Stimulated activated naive CD8-positive, alpha-beta T cell treated with anti-CD3 and anti-CD28 coated beads, Interleukin-15, Interleukin-2, amounts not matched to agents 100 U/mL and 50 U/mL, for 24 hours (primary cell): Measurements from ENCODE around the gene ERICH2.

Experiments
- ATAC-seq: fragments of 150-1000 bp; cut with Tn5 transposase; one replicate; pipeline ENCODE4 v1.10.0; 2021
- DNase-seq: peaks from one replicate; pipeline ENCODE4 v3.0.0; 2021

ERICH2 gene

DNA sequence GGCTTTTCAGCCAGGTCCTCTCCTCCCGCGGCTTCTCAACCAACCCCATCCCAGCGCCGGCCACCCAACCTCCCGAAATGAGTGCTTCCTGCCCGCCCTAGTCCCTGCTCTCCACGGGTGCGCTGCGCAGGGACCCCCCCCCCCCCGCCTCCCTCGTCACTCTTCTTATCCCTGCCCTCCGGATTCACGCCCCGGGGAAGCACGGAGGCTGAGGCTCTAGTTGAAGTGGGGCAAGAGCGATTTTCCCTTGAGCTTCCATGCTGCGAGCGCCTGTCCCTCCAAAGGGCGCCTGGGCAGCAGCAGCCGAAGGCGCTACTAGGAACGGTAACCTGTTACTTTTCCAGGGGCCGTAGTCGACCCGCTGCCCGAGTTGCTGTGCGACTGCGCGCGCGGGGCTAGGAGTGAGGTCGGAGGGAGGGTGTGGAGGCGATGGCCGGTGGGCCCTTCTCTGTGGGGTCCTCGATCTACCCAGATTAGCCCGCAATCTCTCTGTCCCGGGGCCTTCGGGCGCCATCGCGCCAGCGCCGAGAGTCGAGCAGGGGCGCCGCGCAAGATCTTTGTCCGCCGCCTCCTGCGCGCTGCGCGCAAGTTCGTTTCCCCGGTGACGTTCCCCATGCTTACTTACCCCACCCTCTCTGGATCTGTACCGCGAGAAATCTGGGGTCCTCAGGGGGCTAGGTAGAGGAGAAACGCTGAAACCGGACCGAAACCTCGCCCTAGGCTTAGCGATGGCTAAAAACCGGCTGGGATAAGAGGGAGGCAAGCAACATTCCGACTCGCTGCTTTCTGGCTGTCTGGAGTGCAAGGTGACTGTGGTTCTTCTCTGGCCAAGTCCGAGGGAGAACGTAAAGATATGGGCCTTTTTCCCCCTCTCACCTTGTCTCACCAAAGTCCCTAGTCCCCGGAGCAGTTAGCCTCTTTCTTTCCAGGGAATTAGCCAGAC lies 47.2 kb downstream of the ERICH2 start:
- DNase-seq (peak; percentile 41), ATAC-seq (no peak)

DNA sequence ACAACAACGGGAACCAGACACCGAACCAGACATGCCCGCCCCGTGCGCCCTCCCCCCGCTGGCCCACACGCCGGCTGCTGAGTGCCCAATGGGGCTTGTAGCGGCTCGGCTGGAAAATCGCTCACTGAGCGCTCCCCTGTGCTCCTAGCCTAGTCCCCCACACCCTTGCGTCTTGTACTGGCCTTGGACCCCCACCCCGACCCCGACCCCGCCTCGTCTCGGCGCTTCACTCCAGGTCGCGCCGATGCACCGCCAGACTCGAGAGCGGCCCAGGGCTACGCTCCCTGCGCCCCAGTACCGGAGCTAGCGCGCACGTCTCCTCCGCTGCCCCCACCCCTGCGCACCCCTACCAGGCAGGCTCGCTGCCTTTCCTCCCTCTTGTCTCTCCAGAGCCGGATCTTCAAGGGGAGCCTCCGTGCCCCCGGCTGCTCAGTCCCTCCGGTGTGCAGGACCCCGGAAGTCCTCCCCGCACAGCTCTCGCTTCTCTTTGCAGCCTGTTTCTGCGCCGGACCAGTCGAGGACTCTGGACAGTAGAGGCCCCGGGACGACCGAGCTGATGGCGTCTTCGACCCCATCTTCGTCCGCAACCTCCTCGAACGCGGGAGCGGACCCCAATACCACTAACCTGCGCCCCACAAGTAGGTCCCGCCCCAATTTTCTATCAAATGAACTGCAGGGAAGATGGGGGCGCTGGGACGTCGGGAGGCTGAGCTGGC lies 48.0 kb downstream of the ERICH2 start:
- DNase-seq (peak; percentile 21), ATAC-seq (no peak)

DNA sequence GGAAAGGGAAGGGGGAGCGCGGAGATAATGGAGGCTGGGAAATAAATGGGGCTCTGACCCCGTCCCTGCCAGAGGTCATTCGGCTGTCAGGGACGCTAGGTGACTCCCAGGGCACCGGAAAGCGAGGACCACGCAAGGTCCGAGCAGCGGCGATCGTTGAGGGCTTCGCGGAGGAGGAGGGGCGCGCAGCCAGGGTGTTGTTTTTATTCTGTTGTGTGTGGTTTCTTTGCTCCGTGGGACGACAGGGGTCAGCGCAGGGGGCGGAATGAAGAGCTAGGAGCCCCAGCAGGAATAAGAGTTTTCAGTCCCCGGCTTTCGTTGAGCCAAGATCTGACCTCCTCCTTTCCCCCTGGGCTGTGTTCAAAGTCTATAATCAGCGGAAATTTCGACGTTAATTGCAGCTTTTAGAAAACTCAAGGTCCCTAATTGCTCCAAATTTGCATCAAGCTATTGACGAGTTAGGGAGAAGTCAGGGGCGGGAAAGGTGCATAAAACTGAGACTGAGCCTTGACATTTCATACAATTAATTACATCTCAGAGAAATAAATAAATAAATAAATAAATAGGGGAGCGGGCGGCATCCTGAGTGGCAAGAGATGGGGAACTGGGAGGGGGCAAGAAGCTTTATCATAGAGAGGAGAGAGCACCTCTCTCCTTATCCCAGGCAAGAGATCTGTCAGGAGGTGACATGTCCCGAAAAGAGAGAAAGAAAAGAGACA lies 48.7 kb downstream of the ERICH2 start:
- DNase-seq: no peak
- ATAC-seq: no peak

DNA sequence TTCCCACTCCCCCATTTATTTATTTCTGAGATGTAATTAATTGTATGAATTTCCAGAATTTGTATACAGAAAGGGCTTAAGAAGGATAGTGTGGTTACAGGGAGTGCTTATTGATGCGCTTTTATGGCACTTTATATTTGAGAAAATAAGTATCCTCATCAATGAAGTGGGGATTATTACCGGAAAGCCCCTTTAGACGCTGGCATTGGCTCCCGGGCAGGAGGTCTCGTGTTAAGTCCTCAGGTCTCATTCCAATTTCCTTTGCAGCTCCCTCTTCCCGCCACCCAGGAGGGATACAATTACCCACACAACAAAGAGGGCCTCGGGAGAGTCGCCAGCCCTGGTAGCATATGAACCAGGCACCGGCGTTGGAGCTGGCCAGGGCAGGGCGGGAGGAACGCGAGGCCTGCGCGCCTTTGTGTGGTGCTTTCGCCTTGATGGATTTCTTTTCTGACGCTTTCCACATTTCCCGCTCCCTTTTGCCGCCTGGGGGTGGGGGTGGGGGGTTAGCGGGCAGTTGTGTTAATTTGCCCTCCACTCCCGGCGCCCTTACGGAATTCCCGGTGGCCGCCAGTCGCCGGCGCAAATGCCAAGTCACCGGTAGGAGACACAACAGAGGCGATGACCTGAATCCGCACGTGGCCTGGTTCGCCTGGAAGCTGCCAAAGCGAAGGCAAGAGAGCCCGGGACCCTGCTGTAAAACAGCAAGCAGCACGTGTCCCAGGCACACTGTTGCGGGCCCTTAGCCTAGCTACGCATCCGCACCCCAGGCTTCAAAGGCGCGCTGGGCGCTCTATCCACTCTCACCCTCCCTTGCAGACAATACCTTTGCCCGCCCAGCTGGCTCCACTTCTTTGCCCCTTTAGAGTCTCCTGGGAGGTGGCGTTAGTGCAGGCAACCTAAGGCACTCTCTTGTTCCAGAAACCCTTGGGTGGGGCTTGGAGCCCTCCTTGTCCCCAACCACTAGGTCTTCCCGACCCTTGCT lies 49.8 kb downstream of the ERICH2 start:
- DNase-seq: peak; percentile 13

DNA sequence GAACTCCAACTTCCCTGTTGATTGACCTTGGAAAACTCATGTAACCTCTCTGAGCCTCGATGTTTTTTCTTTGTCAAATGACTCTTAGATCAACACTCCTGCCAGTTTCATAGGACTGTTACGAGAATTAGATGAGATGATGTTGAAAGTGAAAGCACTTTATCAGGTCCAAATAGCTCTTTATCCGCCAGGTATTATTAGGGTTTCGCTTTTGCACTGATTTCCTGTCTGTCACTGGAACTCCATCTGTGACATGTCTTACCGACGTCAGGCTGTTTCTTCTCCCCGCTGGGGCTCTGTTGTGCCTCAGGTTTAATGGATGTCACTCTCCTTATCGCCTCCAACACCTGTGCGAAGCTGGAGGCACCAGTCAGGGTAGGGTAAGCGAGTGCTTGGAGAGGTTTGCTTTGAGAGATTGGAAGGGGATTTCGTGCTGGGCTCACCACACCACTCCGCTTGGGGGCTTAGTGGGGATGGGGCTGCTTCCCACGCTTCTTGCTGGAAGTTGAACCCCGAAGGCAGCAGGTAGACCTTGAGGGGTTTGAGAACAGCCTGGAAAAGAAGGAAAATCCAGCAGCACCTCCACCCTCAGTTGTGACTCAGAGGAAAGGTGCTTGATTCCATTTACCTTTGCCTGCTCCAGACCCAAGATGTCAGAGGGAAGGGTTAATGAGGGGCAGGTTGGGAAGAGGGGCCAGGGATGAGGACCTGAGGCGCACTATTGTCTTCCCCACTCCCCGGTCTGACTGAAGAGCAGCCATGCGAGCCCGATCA lies 50.8 kb downstream of the ERICH2 start:
- ATAC-seq (no peak), DNase-seq (no peak)

More for the DNA sequence above, 49.8 kb downstream of the ERICH2 start:
- ATAC-seq: no peak

DNA sequence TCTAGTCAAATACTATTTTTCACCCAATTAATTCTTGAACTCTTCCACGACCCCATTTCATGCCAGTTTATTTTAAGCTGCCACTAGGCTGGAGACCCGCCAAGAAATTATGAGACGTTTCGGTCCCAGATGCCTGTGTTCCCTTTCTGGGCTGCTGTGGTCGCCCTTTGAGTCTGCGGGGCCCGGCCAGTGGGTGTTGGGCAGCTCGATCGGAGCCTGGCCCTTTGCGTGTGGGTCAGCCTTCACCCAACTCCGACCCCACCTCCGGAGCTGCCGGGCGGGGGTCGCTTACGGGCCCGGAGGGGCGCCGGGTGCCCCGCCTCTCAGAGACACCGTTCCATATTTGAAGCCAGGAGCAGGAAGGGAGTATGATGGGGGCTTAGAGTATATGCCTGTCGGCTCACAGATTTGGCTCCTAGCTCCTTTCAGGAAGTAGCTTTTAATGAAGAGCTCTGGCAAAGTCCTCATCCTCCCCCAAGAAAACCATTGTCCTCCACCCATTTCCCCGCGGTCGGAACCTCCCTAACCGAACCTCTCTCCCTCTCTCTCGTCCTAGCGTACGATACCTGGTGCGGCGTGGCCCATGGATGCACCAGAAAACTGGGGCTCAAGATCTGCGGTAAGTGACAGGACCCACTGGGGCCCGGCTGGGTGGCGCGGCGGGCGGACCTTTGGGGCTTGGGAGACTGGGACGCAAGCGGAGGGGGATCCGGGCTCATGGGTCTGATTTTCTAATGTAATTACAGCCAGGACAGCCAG lies 51.5 kb downstream of the ERICH2 start:
- DNase-seq (no peak), ATAC-seq (no peak)

DNA sequence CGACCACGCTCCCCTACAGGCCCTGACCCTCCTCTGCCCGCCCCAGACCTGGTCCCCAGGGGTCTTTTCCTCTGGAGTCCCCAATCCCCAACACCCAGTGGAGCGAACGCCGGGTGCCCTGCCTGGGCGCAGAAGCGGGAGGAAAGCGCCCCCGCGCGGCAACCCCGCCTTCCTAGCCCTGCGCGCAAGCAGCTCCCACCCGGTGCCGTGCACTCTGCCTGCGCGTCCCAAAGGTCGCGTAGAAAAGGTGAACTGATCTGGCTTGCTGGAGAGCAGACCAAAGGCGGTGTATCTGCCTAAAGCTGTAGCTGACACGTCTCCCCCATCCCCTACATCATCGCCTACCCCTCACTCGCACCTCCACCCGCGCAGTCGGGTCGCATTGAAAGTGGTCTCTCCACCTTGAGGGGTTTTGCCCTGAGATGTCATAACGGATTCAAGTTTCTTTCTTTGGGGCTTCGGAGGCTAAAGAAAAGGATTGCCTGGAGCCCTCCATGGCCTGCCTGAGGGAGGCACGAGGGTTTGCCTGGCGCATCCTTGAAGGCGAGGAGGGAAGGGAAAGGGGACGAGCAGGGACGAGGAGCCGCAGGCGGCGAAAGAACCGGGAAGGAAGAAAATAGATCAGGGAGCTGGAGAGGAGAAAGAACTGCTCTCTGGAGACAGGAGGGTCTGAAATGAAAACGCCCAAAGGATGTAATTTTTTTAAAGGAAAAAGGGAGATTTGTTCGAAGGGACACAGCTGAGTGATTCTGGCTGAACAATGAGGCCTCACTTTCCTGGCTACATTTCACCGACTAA lies 52.3 kb downstream of the ERICH2 start:
- peak; percentile 69 for DNase-seq
- ATAC-seq: peak; percentile 57

DNA sequence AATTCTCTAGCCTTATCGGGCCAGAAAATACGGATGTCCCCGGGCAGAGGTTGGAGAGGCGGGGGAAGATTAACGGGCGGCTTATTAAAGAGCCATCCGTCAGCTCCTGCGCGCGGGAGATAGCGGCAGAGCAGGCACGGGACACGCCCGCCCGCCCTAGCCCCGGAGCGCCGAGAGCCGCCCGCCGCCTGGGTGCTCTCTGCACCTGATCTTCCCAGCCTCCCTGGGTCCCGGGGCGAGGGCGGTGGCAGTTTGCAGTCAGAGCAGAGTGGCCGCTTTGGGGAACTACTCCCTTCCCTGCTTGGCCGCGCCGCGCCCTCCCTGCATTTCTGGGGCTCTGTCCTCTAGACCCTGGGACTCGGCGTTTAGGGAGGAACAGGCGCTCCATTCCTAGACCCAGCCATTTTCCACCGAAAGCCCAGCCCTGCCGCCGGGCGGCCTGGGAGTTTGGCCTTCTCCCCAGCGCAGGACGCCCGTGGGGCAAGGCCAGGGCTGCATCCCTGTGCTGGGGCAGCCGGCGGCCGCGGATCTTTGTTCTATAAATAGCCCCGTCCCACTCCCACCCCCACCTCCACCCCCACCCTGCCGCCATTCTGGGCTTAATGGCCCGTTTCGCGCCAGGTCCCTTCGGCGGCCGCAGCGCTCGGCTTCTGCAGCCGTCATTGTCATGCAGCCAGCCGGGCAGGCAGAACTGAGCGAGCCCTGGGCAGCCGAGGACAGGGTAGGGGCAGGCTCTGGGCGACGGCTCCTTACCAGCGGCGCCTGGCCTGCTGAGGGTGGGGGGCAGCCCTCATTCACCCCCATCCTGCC lies 53.1 kb downstream of the ERICH2 start:
- ATAC-seq (peak; percentile 16), DNase-seq (peak; percentile 35)

DNA sequence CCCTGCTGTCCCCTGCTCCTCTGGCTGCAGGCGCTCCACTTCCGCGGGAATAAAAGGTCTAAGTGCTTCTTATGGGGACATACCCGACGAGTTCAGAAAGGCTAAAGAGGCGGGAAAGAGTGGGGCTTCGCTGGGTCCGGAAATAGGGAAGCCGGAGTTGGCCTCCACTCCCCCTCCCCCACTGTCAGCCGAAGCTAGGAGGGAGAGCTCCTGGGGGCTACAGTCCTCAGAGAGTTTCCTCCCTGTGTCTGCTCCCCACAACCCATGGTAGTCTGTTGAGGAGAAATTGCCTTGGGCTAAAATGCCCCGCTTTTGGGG lies 53.7 kb downstream of the ERICH2 start:
- ATAC-seq (no peak), DNase-seq (no peak)

DNA sequence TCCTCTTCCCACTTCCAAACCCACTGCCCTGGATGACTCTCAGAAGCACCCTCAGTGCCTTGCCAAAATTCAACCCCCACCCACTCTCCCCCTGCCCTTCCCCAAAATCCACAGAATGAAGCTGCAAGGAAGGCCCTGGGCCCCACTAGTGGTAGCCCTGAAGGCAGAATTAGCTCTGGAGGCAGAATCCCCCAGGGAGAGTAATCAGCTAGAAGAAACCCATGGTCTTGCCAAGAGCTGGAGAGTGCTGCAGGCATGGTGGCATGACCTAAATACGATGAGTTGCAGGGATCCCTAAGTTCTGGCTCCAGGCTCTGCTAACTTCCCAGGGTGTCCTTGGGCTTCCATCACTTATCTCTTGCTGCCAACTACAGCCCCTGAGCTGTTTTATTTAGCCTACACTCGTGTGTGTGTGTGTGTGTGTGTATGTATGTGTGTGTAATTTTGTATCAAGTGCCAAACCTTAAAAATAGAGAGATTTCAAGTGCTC lies 54.4 kb downstream of the ERICH2 start:
- DNase-seq: no peak
- ATAC-seq: no peak

DNA sequence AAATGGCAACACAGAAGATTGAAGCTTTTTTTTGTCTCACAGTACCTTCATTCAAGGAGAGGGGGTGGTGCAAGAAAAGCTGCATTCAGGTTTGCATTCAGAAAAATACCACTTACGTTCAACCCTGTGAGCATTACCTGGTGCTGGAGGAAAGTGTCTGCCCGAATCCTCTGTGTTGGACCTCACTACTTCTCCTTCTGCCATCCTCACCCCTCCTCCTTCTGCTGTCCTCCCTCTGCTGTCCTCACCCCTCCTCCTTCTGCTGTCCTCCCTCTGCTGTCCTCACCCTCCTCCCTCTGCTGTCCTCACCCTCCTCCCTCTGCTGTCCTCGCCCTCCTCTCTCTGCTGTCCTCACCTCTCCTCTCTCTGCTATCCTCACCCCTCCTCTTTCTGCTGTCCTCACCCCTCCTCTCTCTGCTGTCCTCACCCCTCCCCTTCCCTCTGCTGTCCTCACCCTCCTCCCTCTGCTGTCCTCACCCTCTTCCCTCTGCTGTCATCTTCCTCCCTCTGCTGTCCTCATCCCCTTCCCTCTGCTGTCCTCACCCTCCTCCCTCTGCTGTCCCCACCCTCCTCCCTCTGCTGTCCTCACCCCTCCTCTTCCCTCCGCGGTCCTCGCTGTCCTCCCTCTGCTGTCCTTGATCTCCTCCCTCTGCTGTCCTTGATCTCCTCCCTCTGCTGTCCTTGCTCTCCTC lies 57.8 kb downstream of the ERICH2 start:
- DNase-seq: no peak

DNA sequence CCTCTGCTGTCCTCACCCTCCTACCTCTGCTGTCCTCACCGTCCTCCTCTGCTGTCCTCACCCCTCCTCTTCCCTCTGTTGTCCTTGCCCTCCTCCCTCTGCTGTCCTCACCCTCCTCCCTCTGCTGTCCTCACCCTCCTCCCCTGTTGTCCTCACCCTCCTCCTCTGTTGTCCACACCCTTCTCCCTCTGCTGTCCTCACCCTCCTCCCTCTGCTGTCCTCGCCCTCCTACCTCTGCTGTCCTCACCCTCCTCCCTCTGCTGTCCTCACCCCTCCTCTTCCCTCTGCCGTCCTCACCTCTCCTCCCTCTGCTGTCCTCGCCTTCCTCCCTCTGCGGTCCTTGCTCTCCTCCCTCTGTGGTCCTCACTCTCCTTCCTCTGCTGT lies 58.3 kb downstream of the ERICH2 start:
- no peak for DNase-seq
- no peak for ATAC-seq

More for the DNA sequence above, 57.8 kb downstream of the ERICH2 start:
- no peak for ATAC-seq

DNA sequence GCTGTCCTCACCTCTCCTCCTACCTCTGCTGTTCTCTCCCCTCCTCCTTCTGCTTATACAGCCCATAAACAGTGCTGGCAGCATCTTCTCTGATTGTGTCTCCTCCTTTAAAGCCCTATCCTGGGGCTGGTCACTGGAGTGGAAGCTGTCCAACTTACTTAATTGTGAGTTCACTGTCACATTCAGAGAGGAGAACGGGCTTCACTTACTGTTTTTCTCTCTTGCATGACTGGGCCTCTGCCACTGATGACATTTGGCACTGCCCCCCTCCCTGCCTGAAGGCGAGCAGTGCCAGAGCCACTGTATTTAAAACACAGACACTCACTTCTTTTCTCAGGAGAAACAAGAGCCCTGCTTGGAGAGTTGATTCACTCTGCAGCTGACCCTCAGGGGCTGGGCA lies 58.9 kb downstream of the ERICH2 start:
- DNase-seq (no peak), ATAC-seq (no peak)

DNA sequence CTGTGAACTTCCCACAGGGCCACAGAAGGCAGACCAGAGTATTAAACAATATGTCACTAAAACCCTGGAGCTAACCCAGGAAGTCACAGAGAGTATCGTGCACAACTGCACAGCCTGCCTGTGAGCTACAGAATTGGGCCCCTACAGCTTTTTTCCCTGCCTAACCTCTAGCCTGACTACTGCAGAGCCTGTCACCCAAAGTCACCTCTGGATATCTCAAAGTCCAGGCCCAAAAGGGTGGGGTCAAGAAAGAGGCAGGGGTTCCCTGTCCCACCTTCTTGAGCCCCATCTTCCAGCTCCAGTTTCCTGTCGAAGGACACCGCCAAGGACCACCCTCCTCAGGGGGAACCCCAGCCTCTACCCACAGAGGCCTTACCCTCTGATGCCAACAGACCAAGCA lies 60.0 kb downstream of the ERICH2 start:
- DNase-seq: no peak

DNA sequence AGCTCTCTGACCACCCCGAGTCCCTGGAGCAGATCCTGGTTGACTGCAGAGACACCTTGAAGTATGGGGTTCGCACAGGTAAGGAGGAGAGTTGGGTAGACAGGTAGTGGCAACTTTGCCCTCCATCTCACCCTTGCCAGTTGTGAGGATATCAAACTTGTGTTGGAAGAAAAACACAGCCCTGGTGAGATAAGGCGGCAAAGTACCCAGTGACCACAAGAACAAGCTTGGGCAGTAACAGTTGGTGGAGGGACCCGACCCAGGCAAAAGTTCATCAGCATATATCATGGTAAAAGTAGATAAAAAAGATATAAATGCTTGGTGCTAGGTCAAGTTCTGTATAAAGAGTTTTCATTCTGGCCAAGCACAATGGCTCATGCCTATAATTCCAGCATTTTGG lies 60.9 kb downstream of the ERICH2 start:
- DNase-seq: no peak
- ATAC-seq: no peak

More for the DNA sequence above, 60.0 kb downstream of the ERICH2 start:
- no peak for ATAC-seq

DNA sequence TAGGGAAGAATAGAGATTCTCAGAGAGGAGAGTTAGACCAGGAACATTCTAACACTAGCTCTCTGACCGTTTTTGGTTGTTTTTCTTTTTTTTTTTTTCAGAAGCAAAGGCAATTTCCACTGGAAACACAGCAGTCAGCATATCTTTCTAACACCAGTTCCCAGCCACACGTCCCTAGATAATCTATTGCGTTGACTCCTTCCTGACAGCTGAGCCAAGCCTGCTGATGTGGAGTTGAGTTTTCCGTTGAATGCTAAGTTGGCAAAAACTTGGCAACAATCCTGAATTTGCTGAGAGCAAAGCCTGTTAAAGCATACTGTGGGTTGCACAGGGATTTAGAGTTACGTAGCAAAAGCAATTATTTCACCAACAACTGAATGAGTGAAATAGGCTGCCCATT lies 65.8 kb downstream of the ERICH2 start:
- DNase-seq: no peak
- no peak for ATAC-seq

DNA sequence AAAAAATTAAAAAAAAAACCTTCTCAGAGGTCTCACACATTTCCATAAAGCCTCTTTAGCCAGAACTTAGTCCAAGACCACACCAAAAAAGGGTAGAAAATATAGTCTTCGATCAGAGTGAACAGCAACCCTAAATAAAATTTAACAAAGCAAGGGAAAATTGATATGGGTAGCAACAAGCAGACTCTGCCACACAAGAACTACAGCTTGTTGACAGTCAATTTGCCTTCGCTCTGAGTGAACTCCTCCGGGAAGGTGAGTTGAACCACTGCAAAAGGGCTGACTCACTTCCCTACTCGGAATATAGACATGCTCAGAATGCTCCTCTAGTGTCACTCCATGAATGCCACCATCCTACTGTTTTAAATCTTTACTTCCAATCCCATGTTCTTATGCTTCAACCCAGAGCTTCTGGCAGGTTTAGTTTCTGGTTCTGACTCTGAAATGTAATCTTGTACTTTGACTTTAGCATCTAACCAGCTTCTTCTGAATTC lies 70.6 kb downstream of the ERICH2 start:
- ATAC-seq: no peak

More for the DNA sequence above, 70.6 kb downstream of the ERICH2 start:
- no peak for DNase-seq
